Measurements from ENCODE around the gene TBX10. TPM values are rescaled to one million over a fixed set of nuclear protein-coding genes. Genes with fewer than 3 reads are reported as not detected.

Gene TBX10
- total and polyA plus RNA-seq, 2 donors = 0.05 to 0.09 TPM

DNA sequence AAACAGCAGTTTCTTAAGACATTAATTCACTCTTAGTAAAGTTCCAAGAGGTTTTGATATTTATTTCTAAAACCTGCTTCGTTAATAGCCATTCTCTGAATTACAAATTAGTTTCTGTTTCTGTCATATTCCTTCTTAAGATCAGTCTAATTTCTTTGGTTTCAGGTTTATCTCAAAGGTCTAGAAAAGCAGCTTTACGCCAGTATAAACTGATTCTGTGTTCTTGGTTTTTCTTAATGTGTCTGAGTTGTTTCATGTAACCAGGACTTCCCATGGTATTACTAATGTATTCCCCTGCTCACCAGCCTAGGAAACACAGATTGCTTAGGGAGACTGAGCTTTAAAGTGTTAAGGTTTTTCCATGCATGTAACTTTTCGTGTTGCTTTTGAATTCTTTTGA lies 17.7 kb upstream of the TBX10 start:
- DNase-seq (ENCODE audit: low read depth in 6 of 9, low spot score in 9 of 9) = no peak
- Histone ChIP-seq H3K9me3 (ENCODE audit: control insufficient read depth in 2 of 2, insufficient read depth in 1 of 2, low read length in 1 of 2) (peaks cover 0 to 13% of the 10 kb centered on the region in 2 donors), H3K4me1 (ENCODE audit: control insufficient read depth in 2 of 2, insufficient read depth in 2 of 2, low read length in 2 of 2) (peaks cover 0 to 7% of the 10 kb centered on the region in 2 donors), H3K27ac (ENCODE audit: low read depth in 1 of 2, low read length in 1 of 2) (no peak overlapping the region), H3K27me3 (ENCODE audit: control insufficient read depth in 2 of 2, insufficient read depth in 1 of 2, low read length in 1 of 2) (no peaks in the 10 kb centered on the region), H3K4me3 (ENCODE audit: low read length in 2 of 2) (no peak overlapping the region), H3K36me3 (ENCODE audit: control insufficient read depth in 2 of 2, insufficient read depth in 2 of 2, low read length in 1 of 2) (no peaks in the 10 kb centered on the region)
- WGBS = 55% methylated on average over 3 of the region's 3 CpGs

DNA sequence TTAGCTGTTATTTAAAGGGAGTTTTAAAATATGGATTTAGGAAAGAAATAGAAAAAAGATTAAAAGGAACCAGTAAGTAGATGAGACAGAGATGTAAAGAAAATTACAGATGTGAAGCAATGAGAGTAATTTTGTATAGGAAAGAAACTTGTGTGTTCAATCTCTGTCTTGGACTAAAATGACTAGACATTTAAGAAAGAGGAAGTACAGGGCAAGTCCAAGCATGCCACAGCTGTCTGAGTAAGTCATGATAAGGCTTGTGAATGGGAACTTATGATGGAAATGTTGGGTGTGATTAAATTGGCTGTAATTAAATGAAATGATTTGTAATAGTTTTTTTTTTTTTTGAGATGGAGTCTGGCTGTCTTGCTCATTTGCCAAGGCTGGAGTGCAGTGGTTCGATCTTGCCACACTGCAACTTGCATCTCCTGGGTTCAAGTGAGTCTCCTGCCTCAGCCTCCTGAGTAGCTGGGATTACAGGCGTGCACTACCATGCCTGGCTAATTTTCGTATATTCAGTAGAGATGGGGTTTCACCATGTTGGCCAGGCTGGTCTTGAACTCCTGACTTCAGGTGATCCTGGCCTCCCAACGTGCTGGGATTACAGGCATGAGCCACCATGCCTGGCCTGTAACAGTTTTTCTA lies 16.8 kb upstream of the TBX10 start:
- H3K4me1 ChIP-seq (ENCODE audit: control insufficient read depth in 2 of 2, insufficient read depth in 2 of 2, low read length in 2 of 2) = peaks cover 0 to 7% of the 10 kb centered on the region in 2 donors
- no peak overlapping the region for H3K27ac ChIP-seq (ENCODE audit: low read depth in 1 of 2, low read length in 1 of 2)
- WGBS = 90% methylated on average over 4 of the region's 4 CpGs
- peaks cover 0 to 13% of the 10 kb centered on the region in 2 donors for H3K9me3 ChIP-seq (ENCODE audit: control insufficient read depth in 2 of 2, insufficient read depth in 1 of 2, low read length in 1 of 2)
- DNase-seq (ENCODE audit: low read depth in 6 of 9, low spot score in 9 of 9) = no peak
- no peaks in the 10 kb centered on the region for H3K36me3 ChIP-seq (ENCODE audit: control insufficient read depth in 2 of 2, insufficient read depth in 2 of 2, low read length in 1 of 2)
- H3K4me3 ChIP-seq (ENCODE audit: low read length in 2 of 2) = no peak overlapping the region
- no peaks in the 10 kb centered on the region for H3K27me3 ChIP-seq (ENCODE audit: control insufficient read depth in 2 of 2, insufficient read depth in 1 of 2, low read length in 1 of 2)

DNA sequence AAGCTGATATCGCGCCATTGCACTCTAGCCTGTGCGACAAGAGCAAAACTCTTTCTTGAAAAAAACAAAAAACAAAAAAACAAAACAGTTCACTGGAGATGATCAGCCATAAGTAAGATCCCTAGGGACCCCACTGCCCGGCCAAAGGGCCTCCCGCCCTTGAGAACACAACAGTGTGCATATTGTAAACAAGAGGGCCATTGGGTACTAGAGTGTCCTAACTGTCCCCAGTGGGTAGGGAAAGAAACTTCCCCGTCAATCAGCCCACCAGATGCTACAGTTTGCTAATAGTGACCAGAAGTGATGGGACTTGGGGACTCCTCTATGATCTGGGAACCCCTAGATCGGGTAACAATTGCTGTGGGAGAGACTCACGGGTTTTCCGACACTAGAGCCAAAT lies 14.7 kb upstream of the TBX10 start:
- H3K4me1 ChIP-seq (ENCODE audit: control insufficient read depth in 2 of 2, insufficient read depth in 2 of 2, low read length in 2 of 2) = peaks cover 1 to 22% of the 10 kb centered on the region in 2 donors
- no peaks in the 10 kb centered on the region for H3K27me3 ChIP-seq (ENCODE audit: control insufficient read depth in 2 of 2, insufficient read depth in 1 of 2, low read length in 1 of 2)
- 86% methylated on average over 9 of the region's 9 CpGs for WGBS
- H3K27ac ChIP-seq (ENCODE audit: low read depth in 1 of 2, low read length in 1 of 2) = no peak overlapping the region
- H3K4me3 ChIP-seq (ENCODE audit: low read length in 2 of 2) = no peak overlapping the region
- H3K9me3 ChIP-seq (ENCODE audit: control insufficient read depth in 2 of 2, insufficient read depth in 1 of 2, low read length in 1 of 2) = peaks cover 0 to 16% of the 10 kb centered on the region in 2 donors
- DNase-seq (ENCODE audit: low read depth in 6 of 9, low spot score in 9 of 9) = no peak
- no peaks in the 10 kb centered on the region for H3K36me3 ChIP-seq (ENCODE audit: control insufficient read depth in 2 of 2, insufficient read depth in 2 of 2, low read length in 1 of 2)

GRCh38 chr11:67652965-67653845 lies 13.6 kb upstream of the TBX10 start:
- DNase-seq (ENCODE audit: low read depth in 6 of 9, low spot score in 9 of 9) = no peak
- no peak overlapping the region for H3K4me3 ChIP-seq (ENCODE audit: low read length in 2 of 2)
- no peaks in the 10 kb centered on the region for H3K27me3 ChIP-seq (ENCODE audit: control insufficient read depth in 2 of 2, insufficient read depth in 1 of 2, low read length in 1 of 2)
- no peaks in the 10 kb centered on the region for H3K36me3 ChIP-seq (ENCODE audit: control insufficient read depth in 2 of 2, insufficient read depth in 2 of 2, low read length in 1 of 2)
- no peak overlapping the region for H3K27ac ChIP-seq (ENCODE audit: low read depth in 1 of 2, low read length in 1 of 2)
- peaks cover 6 to 27% of the 10 kb centered on the region in 2 donors for H3K4me1 ChIP-seq (ENCODE audit: control insufficient read depth in 2 of 2, insufficient read depth in 2 of 2, low read length in 2 of 2)
- WGBS = 90% methylated on average over 15 of the region's 15 CpGs
- peaks cover 0 to 16% of the 10 kb centered on the region in 2 donors for H3K9me3 ChIP-seq (ENCODE audit: control insufficient read depth in 2 of 2, insufficient read depth in 1 of 2, low read length in 1 of 2)

DNA sequence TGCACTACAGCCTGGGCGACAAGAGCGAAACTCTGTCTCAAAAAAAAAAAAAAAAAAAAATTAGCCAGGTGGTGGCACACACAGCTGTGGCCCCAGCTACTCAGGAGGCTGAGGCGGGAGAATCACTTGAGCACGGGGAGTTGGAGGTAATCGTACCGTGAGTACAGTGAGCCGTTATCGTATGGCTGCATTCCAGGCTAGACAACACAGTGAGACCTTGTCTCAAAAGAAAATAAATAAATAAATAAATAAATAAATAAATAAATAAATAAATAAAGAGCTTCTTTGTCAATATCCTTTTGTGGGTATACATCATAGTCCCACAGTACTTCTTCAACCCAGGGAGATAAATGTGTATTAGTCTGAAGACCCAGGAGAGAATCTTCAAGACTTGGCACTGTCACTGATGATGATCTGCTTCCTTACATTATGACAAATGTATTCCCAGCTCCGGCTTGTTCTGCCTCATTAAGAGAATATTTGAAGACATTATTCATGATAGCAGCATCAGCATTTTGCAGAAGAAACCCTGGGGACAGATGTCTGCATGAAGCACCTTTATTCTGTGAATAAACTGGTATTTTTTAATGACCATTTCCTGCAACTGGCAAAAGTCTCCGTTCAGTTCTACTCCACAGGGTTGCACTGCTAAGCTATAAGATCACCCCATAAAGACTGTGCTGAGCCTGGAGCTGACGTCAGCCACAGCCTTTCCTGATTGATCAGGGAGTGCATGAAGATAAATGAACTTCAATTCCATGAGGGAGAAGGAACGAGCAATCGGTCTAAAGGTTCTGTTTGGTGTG lies 12.6 kb upstream of the TBX10 start:
- DNase-seq (ENCODE audit: low read depth in 6 of 9, low spot score in 9 of 9) = no peak

DNA sequence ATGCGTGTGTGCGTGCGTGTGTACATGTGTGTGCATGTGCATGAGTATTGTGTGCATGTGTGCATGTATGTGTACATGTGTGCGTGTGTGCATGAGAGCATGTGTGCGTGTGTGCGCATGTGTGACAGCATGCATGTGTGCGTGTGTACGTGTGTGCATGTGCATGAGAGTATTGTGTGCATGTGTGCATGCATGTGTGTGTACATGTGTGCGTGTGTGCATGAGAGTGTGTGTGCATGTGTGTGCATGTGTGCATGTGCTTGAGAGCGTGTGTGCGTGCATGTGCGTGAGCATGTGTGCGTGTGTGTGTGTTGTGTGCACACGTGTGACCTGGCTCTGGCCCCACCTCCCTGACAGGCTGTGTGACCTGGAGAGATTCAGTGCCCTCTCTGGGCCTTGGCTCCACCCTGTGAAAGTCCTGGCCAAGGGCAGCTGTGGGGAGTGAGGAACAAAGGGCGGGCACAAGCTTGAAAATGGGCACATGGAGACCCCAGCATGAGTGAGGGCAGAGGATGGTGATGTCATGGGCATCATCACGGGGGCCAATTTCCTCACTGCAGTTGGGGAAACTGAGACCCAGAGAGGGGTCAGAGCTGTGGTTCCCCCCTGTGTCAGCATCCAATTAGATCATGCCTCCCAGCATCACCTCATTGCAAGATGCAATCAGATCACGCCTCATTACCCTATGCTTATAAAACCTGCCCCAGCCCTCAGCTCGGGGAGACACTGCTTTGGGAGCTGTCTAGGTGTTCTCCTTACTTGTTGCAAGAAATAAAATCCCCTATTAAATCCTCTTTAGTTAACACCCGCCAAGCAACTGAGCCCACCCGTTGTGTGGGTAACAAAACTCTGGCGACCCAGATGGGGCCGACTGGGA lies 10.3 kb upstream of the TBX10 start:
- no peaks in the 10 kb centered on the region for H3K36me3 ChIP-seq (ENCODE audit: control insufficient read depth in 2 of 2, insufficient read depth in 2 of 2, low read length in 1 of 2)
- H3K9me3 ChIP-seq (ENCODE audit: control insufficient read depth in 2 of 2, insufficient read depth in 1 of 2, low read length in 1 of 2) = peaks cover 0 to 5% of the 10 kb centered on the region in 2 donors
- peak overlapping the region in 1 of 2 donors; percentile 29 for H3K4me3 ChIP-seq (ENCODE audit: low read length in 2 of 2)
- 85% methylated on average over 22 of the region's 22 CpGs for WGBS
- DNase-seq (ENCODE audit: low read depth in 6 of 9, low spot score in 9 of 9) = no peak
- H3K4me1 ChIP-seq (ENCODE audit: control insufficient read depth in 2 of 2, insufficient read depth in 2 of 2, low read length in 2 of 2) = peaks cover 26 to 60% of the 10 kb centered on the region in 2 donors
- no peak overlapping the region for H3K27ac ChIP-seq (ENCODE audit: low read depth in 1 of 2, low read length in 1 of 2)
- peaks cover 0 to 13% of the 10 kb centered on the region in 2 donors for H3K27me3 ChIP-seq (ENCODE audit: control insufficient read depth in 2 of 2, insufficient read depth in 1 of 2, low read length in 1 of 2)

More for the DNA sequence above, 12.6 kb upstream of the TBX10 start:
- Histone ChIP-seq H3K9me3 (ENCODE audit: control insufficient read depth in 2 of 2, insufficient read depth in 1 of 2, low read length in 1 of 2) (peaks cover 0 to 16% of the 10 kb centered on the region in 2 donors), H3K27me3 (ENCODE audit: control insufficient read depth in 2 of 2, insufficient read depth in 1 of 2, low read length in 1 of 2) (peaks cover 0 to 7% of the 10 kb centered on the region in 2 donors), H3K27ac (ENCODE audit: low read depth in 1 of 2, low read length in 1 of 2) (no peak overlapping the region), H3K36me3 (ENCODE audit: control insufficient read depth in 2 of 2, insufficient read depth in 2 of 2, low read length in 1 of 2) (no peaks in the 10 kb centered on the region), H3K4me1 (ENCODE audit: control insufficient read depth in 2 of 2, insufficient read depth in 2 of 2, low read length in 2 of 2) (peaks cover 16 to 37% of the 10 kb centered on the region in 2 donors), H3K4me3 (ENCODE audit: low read length in 2 of 2) (no peak overlapping the region)
- WGBS = 71% methylated on average over 13 of the region's 13 CpGs

GRCh38 chr11:67648796-67649613 lies 9.4 kb upstream of the TBX10 start:
- Histone ChIP-seq H3K9me3 (ENCODE audit: control insufficient read depth in 2 of 2, insufficient read depth in 1 of 2, low read length in 1 of 2) (peaks cover 0 to 13% of the 10 kb centered on the region in 2 donors), H3K27me3 (ENCODE audit: control insufficient read depth in 2 of 2, insufficient read depth in 1 of 2, low read length in 1 of 2) (peaks cover 0 to 13% of the 10 kb centered on the region in 2 donors), H3K36me3 (ENCODE audit: control insufficient read depth in 2 of 2, insufficient read depth in 2 of 2, low read length in 1 of 2) (no peaks in the 10 kb centered on the region), H3K4me1 (ENCODE audit: control insufficient read depth in 2 of 2, insufficient read depth in 2 of 2, low read length in 2 of 2) (peaks cover 26 to 64% of the 10 kb centered on the region in 2 donors), H3K4me3 (ENCODE audit: low read length in 2 of 2) (no peak overlapping the region), H3K27ac (ENCODE audit: low read depth in 1 of 2, low read length in 1 of 2) (peak overlapping the region in 1 of 2 donors; percentile 82)
- WGBS = 22% methylated on average over 12 of the region's 12 CpGs
- peak in 3 of 9 donors; percentile 27 to 66 (median 39) for DNase-seq (ENCODE audit: low read depth in 6 of 9, low spot score in 9 of 9)
